HepG2 (cell line): ENCODE data around the gene ZIC2.

ENCODE experiments used
- HDAC2 ChIP-seq: sonication (generic); formaldehyde crosslinking; IDR thresholded peaks from 2 replicates; pipeline ENCODE4 v1.4.0; 2020; ENCODE audit warnings: missing genetic modification reagents
- TAF1 ChIP-seq: sonication (generic); formaldehyde crosslinking; IDR thresholded peaks from 2 replicates; pipeline ENCODE4 v1.4.0; 2020; ENCODE audit warnings: missing genetic modification reagents
- TF ChIP-seq, protein P1 (sequence below): sonication (generic); formaldehyde crosslinking; IDR thresholded peaks from 2 replicates; pipeline ENCODE4 v1.5.0; 2020; ENCODE audit warnings: mild to moderate bottlenecking, missing genetic modification reagents, moderate library complexity
- TF ChIP-seq, protein P2 (sequence below): sonication (generic); formaldehyde crosslinking; IDR thresholded peaks from 2 replicates; pipeline ENCODE4 v1.4.0; 2020; ENCODE audit warnings: missing genetic modification reagents

DNA sequence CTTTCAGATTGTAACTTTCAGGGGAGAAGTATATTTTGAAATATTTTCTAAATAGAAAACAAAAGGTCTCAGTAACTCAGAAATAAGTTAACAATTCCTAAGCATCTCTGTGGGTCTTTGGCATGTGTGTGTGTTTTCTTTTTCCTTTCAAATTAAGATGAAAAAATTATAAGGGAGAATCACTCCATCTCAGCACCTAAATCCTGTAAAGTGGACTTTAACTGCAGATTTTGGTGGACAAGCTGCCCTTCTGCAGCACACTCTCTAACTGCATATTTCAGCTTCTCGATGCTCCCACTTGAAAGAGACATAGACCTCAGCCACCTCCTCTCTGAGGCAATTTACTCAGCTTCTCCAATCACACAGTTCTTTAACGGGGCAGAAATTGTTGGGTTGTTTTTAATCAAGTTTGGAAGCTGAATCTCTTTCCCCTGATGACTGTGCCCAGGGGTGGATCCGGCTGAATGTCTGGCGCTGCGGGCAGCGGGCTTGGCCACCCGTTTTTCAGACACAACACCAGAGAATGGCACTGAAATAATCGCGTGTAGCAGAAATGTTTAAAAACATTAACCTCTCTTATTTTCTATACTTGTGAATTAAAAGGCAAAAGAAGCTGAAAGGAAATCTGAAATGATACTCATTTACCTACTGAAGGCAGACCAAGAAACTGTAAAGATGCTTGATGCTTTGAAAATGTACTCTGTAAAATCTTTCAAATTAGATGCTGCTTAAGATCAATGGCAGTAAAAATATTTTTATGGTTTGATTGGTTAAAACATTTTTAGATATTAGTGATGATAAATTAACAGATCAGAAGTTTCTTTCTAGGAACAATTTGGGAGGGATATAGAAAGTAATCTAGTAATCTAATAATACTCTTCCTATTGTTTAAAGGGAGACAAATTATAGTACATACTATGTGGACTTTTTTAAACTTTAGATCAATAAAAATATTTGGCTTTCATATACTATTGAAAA is 12.4 kb downstream of the ZIC2 start:
- TF ChIP-seq, protein P1, sequence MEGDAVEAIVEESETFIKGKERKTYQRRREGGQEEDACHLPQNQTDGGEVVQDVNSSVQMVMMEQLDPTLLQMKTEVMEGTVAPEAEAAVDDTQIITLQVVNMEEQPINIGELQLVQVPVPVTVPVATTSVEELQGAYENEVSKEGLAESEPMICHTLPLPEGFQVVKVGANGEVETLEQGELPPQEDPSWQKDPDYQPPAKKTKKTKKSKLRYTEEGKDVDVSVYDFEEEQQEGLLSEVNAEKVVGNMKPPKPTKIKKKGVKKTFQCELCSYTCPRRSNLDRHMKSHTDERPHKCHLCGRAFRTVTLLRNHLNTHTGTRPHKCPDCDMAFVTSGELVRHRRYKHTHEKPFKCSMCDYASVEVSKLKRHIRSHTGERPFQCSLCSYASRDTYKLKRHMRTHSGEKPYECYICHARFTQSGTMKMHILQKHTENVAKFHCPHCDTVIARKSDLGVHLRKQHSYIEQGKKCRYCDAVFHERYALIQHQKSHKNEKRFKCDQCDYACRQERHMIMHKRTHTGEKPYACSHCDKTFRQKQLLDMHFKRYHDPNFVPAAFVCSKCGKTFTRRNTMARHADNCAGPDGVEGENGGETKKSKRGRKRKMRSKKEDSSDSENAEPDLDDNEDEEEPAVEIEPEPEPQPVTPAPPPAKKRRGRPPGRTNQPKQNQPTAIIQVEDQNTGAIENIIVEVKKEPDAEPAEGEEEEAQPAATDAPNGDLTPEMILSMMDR (CRISPR knock-in tag) = no peak
- TF ChIP-seq HDAC2 (CRISPR knock-in tag) (no peak), TAF1 (CRISPR knock-in tag) (no peak)
- TF ChIP-seq, protein P2, sequence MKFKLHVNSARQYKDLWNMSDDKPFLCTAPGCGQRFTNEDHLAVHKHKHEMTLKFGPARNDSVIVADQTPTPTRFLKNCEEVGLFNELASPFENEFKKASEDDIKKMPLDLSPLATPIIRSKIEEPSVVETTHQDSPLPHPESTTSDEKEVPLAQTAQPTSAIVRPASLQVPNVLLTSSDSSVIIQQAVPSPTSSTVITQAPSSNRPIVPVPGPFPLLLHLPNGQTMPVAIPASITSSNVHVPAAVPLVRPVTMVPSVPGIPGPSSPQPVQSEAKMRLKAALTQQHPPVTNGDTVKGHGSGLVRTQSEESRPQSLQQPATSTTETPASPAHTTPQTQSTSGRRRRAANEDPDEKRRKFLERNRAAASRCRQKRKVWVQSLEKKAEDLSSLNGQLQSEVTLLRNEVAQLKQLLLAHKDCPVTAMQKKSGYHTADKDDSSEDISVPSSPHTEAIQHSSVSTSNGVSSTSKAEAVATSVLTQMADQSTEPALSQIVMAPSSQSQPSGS = no peak
